HG02870 (cell line): Measurements from ENCODE around the gene ZNF853.
A peak's percentile ranks its signal among the peaks of the same experiment; 100 is the strongest.
"Not testable (repeated sequence)": the region's sequence is repeated elsewhere in the genome, so short reads cannot be mapped to it uniquely, and the experiment has no call there.

Experiments used
- ATAC-seq: cut with Tn5 transposase; IDR thresholded peaks from one replicate; pipeline ENCODE4 v1.9.1; 2021; ENCODE audit warnings: mild to moderate bottlenecking, moderate library complexity; ENCODE audit not compliant: unreplicated experiment

ZNF853 gene

DNA sequence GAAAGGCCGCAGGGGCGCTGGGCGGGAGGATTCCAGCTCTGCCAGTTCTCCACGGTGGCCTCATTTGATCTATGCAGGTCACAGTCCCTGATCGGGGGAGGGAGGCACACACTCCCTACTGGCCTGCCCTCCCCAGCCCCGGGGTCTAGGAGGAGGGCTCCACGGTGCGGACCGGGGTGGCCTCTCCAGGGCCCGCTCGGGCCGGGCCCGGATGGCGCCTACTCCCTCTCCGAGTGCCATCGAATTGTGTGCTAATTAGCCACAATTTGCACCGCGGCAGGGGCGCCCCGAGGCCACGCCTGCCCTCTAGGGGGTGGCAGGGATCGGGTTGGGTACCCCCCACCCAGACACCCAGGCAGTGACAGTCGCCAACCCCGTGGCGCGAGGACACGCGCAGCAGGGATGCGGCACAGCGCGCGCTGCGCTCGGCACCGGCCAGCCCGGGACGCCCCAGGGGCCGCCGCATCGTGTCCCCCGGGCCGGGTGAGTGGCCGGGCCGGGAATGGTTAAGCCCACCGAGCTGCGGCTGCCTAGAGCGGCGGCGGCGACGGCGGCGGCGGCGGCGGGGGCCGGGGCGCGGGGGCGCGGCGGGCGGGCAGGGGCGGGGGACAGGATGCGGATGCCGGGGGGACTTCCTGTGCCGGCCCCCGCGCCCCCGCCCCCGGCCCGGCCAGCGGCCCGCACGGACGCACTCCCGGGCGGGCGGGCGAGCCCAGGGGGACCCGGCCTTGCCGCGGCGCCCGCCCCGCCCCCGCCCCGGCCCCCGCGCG, at the start of gene ZNF853:
Gene ZNF853, plus strand, starts transcription at position 658 of the 770 bp plus-strand sequence. CDS start 565 bp downstream, outside the sequence.
- no peak for ATAC-seq

DNA sequence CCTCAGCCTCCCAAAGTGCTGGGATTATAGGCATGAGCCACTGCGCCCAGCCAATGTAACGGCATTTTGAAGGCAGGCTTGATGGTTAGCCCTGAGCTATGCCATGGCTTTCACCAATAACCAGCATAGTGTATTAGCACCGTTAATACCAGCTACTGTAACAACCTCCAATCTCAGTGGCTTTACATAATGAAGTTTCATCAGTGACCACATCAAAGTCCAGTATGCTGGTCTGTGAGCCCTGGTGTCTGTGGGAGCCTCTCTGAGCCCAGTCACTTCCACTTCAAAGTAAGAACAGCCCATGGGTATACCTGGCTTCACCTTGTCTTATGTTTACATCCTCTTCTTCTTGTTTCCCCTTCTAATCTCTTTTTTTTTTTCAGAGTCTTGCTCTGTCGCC, 49.8 kb upstream of the ZNF853 start:
- ATAC-seq, result no peak

DNA sequence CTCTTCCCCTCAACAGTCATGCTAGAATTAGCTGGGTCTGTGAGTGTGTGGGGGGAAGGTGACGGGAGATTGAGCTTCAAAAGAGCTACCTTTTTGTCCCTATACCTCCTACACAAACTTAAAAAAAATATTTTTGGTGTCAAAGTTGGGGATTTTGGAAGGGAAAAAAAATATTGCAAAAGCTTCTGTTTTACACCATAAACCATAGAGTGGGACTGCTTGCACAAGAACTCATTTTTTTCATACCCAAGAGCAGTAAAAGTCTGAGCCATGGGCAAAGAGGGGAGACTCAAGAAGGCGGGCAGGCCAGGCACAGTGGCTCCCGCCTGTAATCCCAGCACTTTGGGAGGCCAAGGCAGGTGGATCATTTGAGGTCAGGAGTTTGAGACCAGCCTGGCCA, 47.5 kb upstream of the ZNF853 start:
- no peak for ATAC-seq

DNA sequence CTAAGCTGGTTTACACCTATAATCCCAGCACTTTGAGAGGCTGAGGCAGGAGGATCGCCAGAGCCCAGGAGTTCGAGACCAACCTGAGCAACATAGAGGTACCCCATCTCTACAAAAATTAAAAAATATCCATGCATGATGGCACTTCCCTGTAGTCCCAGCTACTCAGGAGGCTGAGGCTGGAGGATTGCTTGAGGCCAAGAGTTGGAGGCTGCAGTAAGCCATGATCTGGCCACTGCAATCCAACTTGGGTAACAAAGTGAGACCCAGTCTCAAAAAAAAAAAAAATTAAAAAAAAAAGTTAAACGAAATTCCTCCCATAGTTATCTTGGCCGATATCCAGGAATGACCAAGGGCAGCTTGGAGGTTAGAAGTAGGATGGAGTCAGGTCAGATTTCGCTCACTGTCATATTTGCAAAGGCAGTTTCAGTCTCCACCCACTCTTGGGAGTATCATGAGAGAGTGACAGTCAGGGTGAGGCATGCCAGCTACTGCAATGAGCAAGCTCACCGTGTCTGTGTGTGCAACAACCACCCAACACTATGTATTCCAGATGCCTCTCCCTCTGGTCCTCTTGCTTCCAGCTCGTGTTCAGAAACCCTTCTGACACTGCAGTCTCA, 44.1 kb upstream of the ZNF853 start:
- ATAC-seq, result no peak

DNA sequence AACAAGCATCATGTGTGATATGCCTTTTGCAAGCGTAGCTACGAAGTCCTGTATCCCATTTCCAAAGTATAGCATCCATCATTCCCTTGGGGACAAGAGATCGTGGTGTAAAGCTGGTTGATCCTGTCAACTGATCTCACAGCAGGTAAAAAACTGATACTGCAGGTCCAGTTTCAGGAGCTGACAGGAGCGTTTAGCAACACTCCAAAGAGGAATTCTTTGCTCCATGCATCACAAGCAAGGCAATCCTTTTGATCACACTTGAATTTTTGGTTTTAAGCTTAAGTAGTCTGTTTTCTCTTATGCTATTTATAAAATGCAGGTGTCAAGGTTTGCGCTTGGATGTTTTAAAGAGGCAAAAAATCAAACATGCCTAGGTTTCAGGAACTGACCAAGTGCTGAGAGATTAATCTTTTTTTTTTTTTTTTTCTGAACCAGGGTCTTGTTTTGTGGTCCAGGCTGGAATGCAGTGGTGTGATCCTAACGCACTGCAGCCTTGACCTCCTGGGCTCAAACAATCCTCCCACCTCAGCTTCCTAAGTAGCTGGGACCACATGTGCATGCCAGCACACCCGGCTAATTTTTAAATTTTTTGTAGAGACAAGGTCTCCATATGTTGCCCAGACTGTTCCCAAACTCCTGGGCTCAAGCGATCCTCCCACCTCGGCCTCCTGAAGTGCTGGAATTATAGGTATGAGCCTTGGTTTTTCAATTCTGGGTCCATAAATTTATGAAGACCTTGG, 40.0 kb upstream of the ZNF853 start:
- ATAC-seq, result no peak

DNA sequence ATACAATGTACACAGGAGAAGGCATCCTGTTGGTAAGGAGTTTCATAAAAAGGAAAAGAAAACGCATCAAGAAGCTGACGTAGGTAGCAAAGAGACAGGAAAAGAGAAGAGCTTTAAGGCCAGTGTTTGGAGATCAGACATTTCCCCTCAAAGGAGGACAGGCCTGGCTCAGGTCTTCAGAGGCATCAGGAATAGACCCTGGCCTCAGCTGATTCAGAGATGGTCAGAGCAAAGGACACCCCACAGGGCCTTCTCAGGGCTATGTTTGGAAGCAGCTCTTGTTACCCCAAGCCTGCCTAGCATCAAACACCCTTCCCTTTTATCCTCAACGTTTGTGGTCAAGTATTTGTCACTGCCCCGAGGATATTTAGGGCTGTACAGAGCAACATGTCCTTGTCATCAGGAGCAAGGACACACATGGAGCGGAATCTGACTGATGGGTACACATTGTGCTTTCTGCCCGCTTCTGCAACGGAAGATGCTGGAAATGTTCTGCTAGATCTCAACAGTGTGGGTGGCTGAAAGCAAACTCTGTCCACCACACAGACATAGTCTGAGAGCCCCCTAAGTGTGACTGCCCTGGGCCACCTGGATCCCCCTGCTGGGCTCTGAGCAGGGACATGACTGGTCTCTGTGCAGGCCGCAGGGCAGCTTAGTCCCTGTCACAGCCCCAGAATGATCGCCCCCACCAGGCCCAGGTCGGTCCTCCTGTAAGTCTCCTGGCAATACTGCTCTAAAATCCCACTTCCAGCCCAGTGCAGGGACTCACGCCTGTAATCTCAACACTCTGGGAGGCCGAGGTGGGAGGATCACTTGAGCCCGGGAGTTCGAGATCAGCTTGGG, 39.2 kb upstream of the ZNF853 start:
- ATAC-seq, result no peak

DNA sequence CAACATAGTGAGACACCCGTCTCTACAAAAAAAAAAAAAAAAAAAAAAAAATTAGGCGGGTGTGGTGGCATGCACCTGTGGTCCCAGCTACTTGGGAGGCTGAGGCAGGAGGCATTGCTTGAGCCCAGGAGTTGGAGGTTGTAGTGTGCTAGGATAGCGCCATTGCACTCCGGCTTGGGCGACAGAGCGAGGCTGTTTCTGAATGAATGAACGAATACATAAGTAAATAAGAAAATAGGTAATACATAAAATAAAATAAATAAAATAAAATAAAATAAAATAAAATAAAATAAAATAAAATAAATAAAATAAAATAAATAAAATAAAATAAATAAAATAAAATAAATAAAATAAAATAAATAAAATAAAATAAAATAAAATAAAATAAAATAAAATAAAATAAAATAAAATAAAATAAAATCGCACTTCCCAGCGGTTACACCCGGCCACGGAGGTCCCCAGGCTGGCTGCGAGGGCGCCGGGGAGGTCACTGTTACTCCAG, 38.5 kb upstream of the ZNF853 start:
- ATAC-seq, result not testable (repeated sequence)

DNA sequence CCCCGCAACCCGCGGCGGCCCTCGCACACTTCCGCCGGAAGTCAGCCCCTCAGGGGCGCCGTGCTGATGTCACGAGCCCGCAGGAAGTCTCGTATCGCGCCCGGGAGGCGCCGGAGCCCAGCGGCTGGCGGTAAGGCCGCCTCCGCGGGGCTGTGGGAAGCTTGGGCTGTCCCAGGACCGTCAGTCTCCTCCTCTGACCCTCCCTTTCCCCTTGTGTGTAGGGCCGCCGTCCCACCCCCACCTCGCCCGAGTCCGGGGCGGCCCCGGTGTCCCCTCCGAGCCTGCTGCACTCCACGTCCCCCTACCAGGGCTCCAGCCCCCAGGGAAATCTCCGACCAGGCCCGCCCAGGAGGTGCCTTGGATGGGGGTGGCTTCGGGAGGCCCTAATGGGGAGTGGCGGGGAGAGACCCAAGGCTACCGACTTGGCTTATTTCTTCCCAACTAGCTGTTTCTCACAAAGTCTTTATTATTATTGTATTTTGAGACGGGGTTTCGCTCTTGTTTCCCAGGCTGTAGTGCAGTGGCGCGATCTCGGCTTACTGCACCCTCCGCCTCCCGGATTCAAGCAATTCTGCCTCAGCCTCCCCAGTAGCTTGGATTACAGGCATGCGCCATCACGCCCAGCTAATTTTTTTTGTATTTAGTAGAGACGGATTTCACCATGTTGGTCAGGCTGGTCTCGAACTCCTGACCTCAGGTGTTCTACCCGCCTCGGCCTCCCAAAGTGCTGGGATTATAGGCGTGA, 37.9 kb upstream of the ZNF853 start, which contains the start of gene ZDHHC4:
Gene ZDHHC4, plus strand, starts transcription at position 86 of the 745 bp plus-strand sequence. CDS start 3,108 bp downstream, outside the sequence.
- peak; percentile 91 for ATAC-seq

DNA sequence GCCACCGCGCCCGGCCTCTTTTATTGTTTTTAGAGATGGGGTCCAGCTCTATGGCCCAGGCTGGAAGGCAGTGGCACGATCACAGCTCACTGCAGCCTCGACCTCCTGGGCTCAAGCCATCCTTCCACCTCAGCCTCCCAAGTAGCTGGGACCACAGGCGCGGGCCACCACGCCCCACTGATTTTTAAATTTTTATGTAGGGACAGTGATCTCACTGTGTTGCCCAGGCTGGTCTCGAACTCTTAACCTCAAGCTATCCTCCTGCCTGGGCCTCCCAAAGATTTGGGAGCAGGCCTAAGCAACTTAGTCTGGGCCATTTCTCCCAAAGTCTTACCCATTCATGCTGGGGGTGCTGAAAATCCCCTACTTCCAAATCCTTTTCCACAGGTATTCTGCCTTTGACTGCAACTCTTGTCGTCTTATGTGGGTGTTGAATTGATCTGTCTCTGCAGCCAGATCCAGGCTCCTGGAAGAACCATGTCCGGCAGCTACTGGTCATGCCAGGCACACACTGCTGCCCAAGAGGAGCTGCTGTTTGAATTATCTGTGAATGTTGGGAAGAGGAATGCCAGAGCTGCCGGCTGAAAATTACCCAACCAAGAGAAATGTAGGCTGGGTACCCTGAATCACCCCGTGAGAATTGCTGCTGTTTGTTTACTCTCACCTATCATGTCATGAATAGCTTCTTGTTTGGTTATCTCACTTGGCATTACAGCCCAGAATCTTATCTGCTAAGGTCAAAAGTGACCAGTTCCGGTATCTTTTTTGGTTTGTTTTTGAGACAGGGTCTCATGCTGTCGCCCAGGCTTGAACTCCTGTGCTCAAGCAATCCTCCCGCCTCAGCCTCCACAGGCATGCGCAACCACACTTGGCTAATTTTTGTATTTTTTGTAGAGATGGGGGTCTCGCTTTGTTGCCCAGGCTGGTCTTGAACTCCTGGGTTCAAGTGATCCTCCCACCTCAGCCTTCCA, 37.0 kb upstream of the ZNF853 start:
- ATAC-seq, result no peak

DNA sequence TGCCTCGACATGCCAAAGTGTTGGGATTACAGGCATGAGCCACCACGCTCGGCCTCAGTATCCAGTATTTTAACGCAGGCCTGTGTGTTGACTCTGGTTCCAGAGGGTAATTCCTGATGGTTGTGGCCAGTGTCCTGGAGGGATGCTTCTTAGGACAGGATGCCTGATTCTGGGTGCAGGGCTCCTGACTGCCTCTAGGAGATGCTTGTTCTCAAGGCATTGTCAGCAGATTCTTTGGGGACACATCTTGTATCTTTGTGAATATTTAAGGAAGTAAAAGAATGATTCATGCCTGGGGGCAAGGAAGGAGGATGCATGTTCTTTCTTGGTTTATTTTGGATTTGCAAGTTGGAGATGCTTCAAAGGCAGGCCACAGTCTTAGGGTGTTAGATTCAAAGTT, 36.0 kb upstream of the ZNF853 start:
- no peak for ATAC-seq

DNA sequence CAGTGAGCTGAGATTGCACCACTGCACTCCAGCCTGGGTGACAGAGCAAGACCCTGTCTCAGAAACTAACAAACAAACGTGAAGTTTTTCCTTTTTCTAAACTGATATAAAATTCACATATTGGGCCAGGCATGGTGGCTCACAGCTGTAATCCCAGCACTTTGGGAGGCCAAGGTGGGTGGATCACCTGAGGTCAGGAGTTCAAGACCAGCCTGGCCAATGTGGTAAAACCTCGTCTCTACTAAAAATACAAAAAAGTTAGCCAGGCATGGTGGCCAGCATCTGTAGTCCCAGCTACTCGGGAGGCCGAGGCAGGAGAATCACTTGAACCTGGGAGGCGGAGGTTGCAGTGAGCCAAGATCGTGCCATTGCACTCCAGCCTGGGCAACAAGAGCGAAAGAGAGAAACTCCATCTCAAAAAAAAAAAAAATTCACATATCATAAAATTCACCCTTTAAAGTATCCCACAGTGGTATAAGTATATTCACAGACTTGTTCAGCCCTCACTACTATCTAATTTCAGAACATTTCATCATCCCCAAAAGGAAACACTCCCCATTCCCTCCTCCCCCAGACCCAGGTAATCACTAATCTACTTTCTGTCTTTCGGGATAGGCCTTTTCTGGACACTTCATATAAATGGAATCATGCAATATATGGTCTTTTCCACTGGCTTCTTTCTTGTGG, 29.5 kb upstream of the ZNF853 start:
- not testable (repeated sequence) for ATAC-seq

DNA sequence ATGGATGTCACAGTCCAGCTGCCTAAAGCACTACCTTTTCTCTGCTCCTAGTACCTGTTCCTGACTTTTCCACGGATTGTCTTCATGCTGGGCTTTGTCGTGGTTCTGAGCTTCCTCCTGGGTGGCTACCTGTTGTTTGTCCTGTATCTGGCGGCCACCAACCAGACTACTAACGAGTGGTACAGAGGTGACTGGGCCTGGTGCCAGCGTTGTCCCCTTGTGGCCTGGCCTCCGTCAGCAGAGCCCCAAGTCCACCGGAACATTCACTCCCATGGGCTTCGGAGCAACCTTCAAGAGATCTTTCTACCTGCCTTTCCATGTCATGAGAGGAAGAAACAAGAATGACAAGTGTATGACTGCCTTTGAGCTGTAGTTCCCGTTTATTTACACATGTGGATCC, 26.8 kb upstream of the ZNF853 start:
- ATAC-seq, result no peak

DNA sequence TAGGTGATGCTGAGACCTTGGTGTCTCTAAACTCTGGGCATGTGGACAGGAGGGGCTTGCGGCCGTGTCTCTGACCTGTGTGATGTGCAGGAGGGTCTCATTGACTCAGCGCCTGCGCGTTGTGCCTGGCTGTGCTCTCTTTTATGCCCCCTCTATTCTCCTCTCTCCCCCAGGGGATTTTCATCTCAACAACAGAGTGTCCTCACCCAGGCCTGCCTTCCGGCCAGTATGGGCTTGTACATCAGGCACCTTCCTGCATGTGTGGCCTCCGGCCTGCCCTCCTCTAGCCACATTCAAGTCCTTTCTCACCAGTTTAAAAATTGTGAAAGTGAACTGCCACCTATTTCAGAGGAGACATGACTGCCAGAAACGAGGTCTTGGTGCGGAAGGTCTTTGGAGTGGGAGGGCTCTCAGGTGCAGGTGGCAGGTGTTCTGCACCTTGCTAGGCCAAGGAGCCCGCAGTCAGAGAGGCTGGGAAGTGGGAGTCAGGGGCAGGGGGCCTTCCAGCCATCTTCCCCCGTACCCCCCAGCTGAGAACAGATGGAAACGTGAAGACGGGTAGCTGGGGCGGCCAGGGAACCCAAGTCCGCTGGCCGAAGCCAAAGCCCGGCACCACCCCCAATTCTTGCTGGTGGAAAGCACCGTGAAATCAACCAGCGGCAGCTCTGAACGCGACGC, 26.1 kb upstream of the ZNF853 start:
- no peak for ATAC-seq

DNA sequence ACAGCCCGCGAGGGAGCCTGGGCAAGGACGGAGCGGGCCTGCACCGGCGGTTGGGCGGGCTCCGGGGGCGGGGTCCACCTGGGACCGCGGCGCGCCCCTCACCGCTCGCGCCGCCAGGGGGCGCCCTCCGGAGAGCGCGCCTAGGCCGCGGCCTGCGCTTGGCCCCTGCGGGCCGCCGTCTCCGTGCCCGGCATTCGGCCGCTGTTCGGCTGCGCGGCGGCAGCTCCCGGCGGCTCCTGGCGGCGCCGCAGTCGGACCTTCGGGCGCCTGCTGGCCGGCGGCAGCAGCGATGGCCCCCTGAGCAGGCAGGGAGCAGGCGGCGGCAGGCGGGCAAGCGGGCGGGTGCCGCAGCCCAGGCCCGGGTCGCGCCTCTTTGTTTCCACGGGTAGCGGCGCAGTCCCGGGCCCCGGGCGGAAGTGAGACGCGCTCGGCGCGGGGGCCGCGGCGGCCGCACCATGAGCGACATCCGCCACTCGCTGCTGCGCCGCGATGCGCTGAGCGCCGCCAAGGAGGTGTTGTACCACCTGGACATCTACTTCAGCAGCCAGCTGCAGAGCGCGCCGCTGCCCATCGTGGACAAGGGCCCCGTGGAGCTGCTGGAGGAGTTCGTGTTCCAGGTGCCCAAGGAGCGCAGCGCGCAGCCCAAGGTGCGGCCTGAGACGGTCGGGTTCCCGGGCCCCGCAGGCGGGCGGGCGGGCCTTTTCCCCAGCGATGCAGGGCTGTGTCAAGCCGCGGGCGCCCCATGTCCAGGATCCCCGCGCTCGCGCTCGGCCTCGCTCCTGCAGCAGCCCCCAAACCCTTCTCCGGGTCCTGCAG, 25.4 kb upstream of the ZNF853 start, which contains the start of gene INTS15:
Gene INTS15, plus strand, starts transcription at position 193 of the 816 bp plus-strand sequence. Its CDS starts 263 bp downstream, at position 456.
- peak; percentile 81 for ATAC-seq

DNA sequence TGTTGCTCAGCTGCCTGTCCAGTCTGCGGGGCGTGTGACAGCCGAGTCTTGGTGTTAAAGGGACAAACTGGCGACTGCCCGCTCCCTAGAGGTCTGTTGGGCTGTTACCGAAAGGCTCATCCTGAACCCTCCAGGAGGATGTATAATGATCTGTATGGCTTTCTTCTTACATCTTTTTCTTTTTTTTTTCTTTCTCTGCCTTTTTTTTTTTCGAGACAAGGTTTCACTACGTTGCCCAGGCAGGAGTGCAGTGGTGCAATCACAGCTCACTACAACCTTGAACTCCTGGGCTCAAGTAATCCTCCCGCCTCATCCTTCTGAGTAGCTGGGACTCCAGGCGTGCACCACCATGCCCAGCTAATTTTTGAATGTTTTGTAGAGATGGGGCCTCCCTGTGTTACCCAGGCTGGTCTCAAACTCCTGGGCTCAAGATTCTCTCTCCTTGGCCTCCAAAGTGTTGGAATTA, 24.7 kb upstream of the ZNF853 start:
- no peak for ATAC-seq

DNA sequence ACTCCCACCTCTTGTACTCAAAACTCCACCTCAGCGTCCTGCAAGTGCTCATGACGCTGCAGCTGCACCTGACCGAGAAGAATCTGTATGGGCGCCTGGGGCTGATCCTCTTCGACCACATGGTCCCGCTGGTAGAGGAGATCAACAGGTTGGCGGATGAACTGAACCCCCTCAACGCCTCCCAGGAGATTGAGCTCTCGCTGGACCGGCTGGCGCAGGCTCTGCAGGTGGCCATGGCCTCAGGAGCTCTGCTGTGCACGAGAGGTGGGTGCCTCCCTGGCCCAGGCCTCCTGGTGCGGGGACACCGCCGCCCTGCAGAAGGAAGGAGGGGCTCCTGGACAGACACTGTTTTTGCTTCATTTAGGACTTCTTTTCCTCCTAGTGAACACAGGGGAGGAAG, 15.3 kb upstream of the ZNF853 start:
- ATAC-seq, result no peak
